HG02938 (cell line): Measurements from ENCODE around the gene IGFLR1.
A peak's percentile ranks its signal among the peaks of the same experiment; 100 is the strongest.
"Not testable (repeated sequence)": the region's sequence is repeated elsewhere in the genome, so short reads cannot be mapped to it uniquely, and the experiment has no call there.

Experiments used
- ATAC-seq: cut with Tn5 transposase; IDR thresholded peaks from one replicate; pipeline ENCODE4 v1.9.1; 2021; ENCODE audit warnings: mild to moderate bottlenecking, moderate library complexity; ENCODE audit not compliant: unreplicated experiment

Gene IGFLR1

DNA sequence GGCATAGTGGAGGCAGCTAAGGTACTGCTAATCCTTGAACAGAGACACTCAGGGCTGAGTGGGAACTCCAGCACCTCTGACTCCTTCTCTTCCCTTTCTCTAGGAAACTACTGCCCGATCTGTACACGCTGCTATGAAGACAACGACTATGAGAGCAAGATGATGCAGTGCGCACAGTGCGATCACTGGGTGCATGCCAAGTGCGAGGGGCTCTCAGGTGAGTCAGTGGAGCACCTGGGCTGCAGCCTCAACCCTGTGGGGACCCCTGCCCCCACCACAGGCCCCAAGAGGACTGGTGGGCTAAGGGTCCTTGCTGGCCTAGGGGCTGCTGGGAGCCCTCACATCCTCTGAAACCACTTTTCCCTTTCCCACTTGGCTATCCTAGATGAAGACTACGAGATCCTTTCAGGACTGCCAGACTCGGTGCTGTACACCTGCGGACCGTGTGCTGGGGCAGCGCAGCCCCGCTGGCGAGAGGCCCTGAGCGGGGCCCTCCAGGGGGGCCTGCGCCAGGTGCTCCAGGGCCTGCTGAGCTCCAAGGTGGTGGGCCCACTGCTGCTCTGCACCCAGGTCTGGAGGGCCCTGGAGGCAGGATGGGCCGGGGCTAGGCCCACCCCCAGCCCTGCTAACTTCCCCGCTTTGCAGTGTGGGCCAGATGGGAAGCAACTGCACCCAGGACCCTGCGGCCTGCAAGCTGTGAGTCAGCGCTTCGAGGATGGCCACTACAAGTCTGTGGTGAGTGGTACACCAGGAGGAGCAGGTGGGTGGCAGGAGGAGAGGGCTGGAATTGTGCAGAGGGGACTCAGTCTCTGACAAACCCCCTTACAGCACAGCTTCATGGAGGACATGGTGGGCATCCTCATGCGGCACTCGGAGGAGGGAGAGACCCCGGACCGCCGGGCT lies 14.9 kb downstream of the IGFLR1 start:
- no peak for ATAC-seq

DNA sequence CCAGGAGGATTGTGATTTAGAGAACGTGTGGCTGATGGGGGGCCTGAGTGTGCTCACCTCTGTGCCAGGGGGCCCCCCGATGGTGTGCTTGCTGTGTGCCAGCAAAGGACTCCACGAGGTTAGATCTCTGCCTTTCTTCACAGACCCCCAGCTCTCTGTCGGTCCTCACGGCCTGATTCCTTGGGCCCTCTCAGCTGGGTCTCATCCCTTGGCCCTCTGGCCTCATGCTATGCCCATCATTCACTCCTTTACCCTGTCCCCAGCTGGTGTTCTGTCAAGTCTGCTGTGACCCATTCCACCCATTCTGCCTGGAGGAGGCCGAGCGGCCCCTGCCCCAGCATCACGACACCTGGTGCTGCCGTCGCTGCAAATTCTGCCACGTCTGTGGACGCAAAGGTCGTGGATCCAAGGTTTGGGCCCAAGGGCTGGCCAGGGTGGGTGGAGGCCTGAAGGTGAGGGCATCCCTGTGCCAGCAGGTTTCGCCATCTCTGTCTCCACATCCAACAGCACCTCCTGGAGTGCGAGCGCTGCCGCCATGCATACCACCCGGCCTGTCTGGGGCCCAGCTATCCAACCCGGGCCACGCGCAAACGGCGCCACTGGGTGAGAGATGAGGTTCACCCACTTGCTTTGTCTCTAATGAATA lies 16.9 kb downstream of the IGFLR1 start:
- ATAC-seq: no peak

- no peak for ATAC-seq
Measured at GRCh38 chr19:35724560-35724959, 17.7 kb downstream of the IGFLR1 start.

DNA sequence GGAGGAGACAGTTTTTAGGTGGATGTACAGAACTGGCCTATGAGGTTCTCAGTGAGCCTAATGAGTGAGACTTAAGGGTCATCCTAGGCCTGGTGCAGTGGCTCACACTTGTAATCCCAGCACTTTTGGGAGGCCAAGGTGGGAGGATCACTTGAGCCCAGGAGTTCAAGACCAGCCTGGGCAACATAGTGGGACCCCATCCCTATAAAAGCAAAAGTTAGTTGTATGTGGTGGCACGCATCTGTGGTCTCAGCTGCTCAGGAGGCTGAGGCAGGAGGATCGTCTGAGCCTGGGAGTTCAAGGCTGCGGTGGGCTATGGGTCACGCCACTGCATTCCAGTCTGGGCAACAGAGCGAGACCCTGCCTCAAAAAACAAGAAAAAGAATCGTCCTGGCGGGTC lies 18.1 kb downstream of the IGFLR1 start:
- not testable (repeated sequence) for ATAC-seq

- no peak for ATAC-seq
Measured at GRCh38 chr19:35723671-35724070, 18.6 kb downstream of the IGFLR1 start.

DNA sequence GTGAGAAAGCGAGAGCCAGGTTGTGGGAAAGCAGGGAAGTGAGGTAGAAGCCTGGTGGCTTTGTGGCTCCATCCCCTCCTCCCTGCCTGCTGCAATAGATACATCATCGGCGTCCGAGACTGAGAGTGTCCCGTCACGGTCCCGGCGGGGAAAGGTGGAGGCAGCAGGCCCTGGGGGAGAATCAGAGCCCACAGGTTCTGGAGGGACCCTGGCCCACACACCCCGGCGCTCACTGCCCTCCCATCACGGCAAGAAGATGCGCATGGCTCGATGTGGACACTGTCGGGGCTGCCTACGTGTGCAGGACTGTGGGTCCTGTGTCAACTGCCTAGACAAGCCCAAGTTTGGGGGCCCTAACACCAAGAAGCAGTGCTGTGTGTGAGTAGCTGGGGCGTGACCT lies 19.4 kb downstream of the IGFLR1 start:
- no peak for ATAC-seq

DNA sequence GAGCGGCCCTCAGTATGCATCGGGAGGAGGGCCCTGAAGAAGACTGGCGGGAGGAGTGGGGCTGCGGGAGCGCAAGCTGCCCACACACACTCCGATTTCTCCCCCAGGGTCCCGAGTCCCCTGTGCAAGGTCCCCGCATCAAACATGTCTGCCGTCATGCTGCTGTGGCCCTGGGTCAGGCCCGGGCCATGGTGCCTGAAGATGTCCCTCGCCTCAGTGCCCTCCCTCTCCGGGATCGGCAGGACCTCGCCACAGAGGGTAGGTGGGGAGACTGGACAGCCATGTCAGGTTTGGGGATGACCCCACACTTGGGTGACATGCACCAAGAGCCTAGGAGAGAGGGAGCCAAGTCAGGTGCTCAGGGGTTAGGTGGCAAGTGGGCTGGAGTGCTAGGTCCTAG lies 19.8 kb downstream of the IGFLR1 start:
- no peak for ATAC-seq

DNA sequence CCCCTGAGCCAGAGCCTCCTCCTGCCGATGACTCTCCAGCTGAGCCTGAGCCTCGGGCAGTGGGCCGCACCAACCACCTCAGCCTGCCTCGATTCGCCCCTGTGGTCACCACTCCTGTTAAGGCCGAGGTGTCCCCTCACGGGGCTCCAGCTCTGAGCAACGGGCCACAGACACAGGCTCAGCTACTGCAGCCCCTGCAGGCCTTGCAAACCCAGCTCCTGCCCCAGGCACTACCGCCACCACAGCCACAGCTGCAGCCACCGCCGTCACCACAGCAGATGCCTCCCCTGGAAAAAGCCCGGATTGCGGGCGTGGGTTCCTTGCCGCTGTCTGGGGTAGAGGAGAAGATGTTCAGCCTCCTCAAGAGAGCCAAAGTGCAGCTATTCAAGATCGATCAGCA lies 20.9 kb downstream of the IGFLR1 start:
- ATAC-seq: no peak

- ATAC-seq: no peak
Measured at GRCh38 chr19:35720648-35721047, 21.6 kb downstream of the IGFLR1 start.

GRCh38 chr19:35720163-35720524 lies 22.1 kb downstream of the IGFLR1 start:
- no peak for ATAC-seq

- ATAC-seq: no peak
Measured at GRCh38 chr19:35719402-35720162, 22.7 kb downstream of the IGFLR1 start.

- ATAC-seq: no peak
Measured at GRCh38 chr19:35718345-35719041, 23.8 kb downstream of the IGFLR1 start.

- no peak for ATAC-seq
Measured at GRCh38 chr19:35717665-35718344, 24.4 kb downstream of the IGFLR1 start, which contains the start of gene KMT2B. Gene KMT2B, plus strand, starts transcription at chr19:35718003. Its CDS starts 16 bp downstream, at chr19:35718019.

DNA sequence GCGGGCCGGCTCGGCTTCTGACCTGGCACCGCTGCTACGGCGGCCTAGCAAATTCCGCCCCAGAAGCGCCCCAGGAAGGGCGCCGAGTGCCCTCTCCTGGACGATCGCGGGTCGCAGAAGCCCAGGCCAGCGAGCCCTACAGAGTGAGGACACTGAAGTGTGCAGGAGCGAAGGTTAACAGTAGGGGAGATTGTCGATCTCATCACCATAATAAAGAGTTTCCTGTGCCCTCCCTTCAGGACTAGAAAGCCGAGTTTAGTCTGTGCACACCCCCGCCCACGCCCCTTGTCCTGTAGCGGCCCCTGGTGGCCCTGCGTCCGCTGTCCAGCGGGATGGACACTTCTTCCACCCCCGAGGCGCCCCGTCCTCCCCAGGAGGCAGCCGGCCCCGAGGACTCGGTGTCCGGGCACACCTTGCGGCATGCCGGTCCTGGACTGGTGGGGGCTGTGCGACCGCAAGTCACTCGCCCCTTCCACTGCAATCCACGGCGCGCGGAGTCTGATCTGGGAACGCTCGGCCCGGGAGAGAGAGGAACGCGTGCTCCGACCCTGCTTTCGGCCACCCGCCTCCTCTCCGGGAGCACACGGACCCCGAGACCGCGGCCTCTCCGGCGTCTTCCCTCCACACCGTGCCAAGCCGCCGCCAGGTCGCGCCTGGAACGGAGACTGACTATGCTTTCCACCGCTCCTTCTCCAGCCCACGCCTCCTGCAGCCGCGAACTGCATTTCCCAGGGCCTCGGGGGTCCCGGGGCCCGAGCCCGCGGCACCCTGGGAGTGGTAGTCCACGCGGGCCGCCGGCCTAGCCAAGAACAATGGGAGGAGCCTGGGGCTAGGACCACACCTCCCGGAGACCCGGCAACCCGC lies 25.2 kb downstream of the IGFLR1 start:
- peak; percentile 51 for ATAC-seq

- ATAC-seq: no peak
Measured at GRCh38 chr19:35715981-35716800, 26.1 kb downstream of the IGFLR1 start.

DNA sequence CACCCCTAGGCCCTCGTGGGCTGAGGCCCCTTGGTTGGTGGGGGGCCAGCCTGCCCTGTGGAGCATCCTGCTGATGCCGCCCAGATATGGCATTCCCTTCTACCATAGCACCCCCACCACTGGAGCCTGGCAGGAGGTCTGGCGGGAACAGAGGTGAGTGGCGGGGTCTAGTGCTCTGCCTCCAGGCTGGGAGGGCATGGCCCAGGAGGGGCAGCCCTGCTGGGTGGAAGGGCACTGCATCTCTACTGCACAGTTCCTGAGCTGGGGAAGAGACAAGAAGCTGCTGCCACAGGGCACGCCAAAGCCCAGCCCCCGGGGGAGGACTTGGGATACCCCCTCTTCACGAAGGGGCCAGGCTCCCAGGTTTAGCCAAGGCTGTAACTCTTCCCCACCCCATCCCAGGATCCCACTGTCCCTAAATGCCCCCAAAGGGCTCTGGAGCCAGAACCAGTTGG lies 26.9 kb downstream of the IGFLR1 start:
- ATAC-seq: no peak

- no peak for ATAC-seq
Measured at GRCh38 chr19:35714601-35715354, 27.5 kb downstream of the IGFLR1 start.
